RWPE2 (cell line): ENCODE measurements around the gene VWA5A.
A peak's percentile ranks its signal among the peaks of the same experiment; 100 is the strongest.

Experiments
- ATAC-seq: fragments of 200-7000 bp; cut with Tn5 transposase; 3 replicates; pipeline ENCODE4 v1.9.1; 2021; ENCODE audit warnings: low read depth
- DNase-seq: peaks from one replicate; pipeline ENCODE4 v3.0.0-alpha.2; 2020; ENCODE audit warnings: low spot score
- H3K27ac ChIP-seq: fragments of 450-650 bp; 2 replicates; pipeline ENCODE4 v1.5.1; 2017; ENCODE audit warnings: mild to moderate bottlenecking; ENCODE audit not compliant: poor library complexity, severe bottlenecking
- H3K27me3 ChIP-seq: fragments of 250-450 bp; sonication (Bioruptor Pico); 2 replicates; pipeline ENCODE4 v1.5.1; 2021; ENCODE audit warnings: mild to moderate bottlenecking, moderate library complexity; ENCODE audit not compliant: insufficient read depth, poor library complexity, severe bottlenecking
- H3K36me3 ChIP-seq: fragments of 250-450 bp; sonication (Bioruptor Pico); 2 replicates; pipeline ENCODE4 v1.5.1; 2020; ENCODE audit warnings: low read depth, mild to moderate bottlenecking, moderate library complexity
- H3K4me1 ChIP-seq: fragments of 250-450 bp; sonication (Bioruptor Pico); 2 replicates; pipeline ENCODE4 v1.5.1; 2021; ENCODE audit warnings: mild to moderate bottlenecking, moderate library complexity; ENCODE audit not compliant: insufficient read depth, poor library complexity, severe bottlenecking
- H3K4me3 ChIP-seq: fragments of 250-450 bp; sonication (Bioruptor Pico); 2 replicates; pipeline ENCODE4 v1.5.1; 2021; ENCODE audit warnings: mild to moderate bottlenecking, moderate library complexity; ENCODE audit not compliant: severe bottlenecking
- H3K9me3 ChIP-seq: fragments of 250-450 bp; sonication (Bioruptor Pico); 2 replicates; pipeline ENCODE4 v1.5.1; 2021; ENCODE audit warnings: mild to moderate bottlenecking, moderate library complexity; ENCODE audit not compliant: severe bottlenecking
- CTCF ChIP-seq: fragments of 450-650 bp; IDR thresholded peaks from one replicate; pipeline ENCODE4 v1.5.1; 2017; ENCODE audit warnings: mild to moderate bottlenecking, moderate library complexity; ENCODE audit not compliant: poor library complexity, severe bottlenecking

The VWA5A gene

GRCh38 chr11:124077266-124077665, 38.0 kb upstream of the VWA5A start:
- peaks cover 19% of the 10 kb centered on the region for H3K4me1 ChIP-seq
- H3K27ac ChIP-seq = no peak overlapping the region
- no peaks in the 10 kb centered on the region for H3K9me3 ChIP-seq
- H3K4me3 ChIP-seq = no peak overlapping the region
- DNase-seq (no peak), ATAC-seq (no peak)
- no peak for TF ChIP-seq CTCF
- H3K36me3 ChIP-seq = no peaks in the 10 kb centered on the region
- H3K27me3 ChIP-seq = no peaks in the 10 kb centered on the region

- no peak overlapping the region for H3K4me3 ChIP-seq
- no peak for TF ChIP-seq CTCF
- no peaks in the 10 kb centered on the region for H3K27me3 ChIP-seq
- ATAC-seq (no peak), DNase-seq (no peak)
- H3K27ac ChIP-seq = no peak overlapping the region
- H3K4me1 ChIP-seq = peaks cover 19% of the 10 kb centered on the region
- no peaks in the 10 kb centered on the region for H3K36me3 ChIP-seq
- no peaks in the 10 kb centered on the region for H3K9me3 ChIP-seq
Measured at GRCh38 chr11:124078591-124078990, 36.7 kb upstream of the VWA5A start.

- no peak for TF ChIP-seq CTCF
- H3K27me3 ChIP-seq = no peaks in the 10 kb centered on the region
- H3K27ac ChIP-seq = peak overlapping the region; percentile 43
- H3K9me3 ChIP-seq = no peaks in the 10 kb centered on the region
- peaks cover 19% of the 10 kb centered on the region for H3K4me1 ChIP-seq
- ATAC-seq (no peak), DNase-seq (no peak)
- H3K4me3 ChIP-seq = no peak overlapping the region
- no peaks in the 10 kb centered on the region for H3K36me3 ChIP-seq
Measured at GRCh38 chr11:124079631-124080326, 35.5 kb upstream of the VWA5A start.

GRCh38 chr11:124080327-124081001, 34.8 kb upstream of the VWA5A start:
- Histone ChIP-seq H3K9me3 (no peaks in the 10 kb centered on the region), H3K27me3 (no peaks in the 10 kb centered on the region), H3K36me3 (no peaks in the 10 kb centered on the region), H3K4me1 (peaks cover 24% of the 10 kb centered on the region), H3K4me3 (no peak overlapping the region), H3K27ac (peak overlapping the region; percentile 43)
- no peak for TF ChIP-seq CTCF
- peak; percentile 97 for ATAC-seq
- DNase-seq = peak; percentile 67

- Histone ChIP-seq H3K27ac (peak overlapping the region; percentile 43), H3K27me3 (no peaks in the 10 kb centered on the region)
Measured at GRCh38 chr11:124081483-124081882, 33.8 kb upstream of the VWA5A start.

More at GRCh38 chr11:124081483-124081882, 33.8 kb upstream of the VWA5A start:
- peaks cover 29% of the 10 kb centered on the region for H3K4me1 ChIP-seq
- no peaks in the 10 kb centered on the region for H3K9me3 ChIP-seq
- no peak for TF ChIP-seq CTCF
- no peak for ATAC-seq
- no peak for DNase-seq
- H3K36me3 ChIP-seq = no peaks in the 10 kb centered on the region
- H3K4me3 ChIP-seq = no peak overlapping the region
